HG02571 (cell line): ENCODE results near the gene KCNMA1.

Source experiments
- ATAC-seq: cut with Tn5 transposase; IDR thresholded peaks from one replicate; pipeline ENCODE4 v1.9.1; 2021; ENCODE audit warnings: mild to moderate bottlenecking, moderate library complexity; ENCODE audit not compliant: unreplicated experiment

The KCNMA1 gene

GRCh38 chr10:77563638-77564270 is 73.9 kb downstream of the KCNMA1 start:
- no peak for ATAC-seq

- no peak for ATAC-seq
These were observed 74.9 kb downstream of the KCNMA1 start for GRCh38 chr10:77562742-77563141.

GRCh38 chr10:77561991-77562390 is 75.6 kb downstream of the KCNMA1 start:
- ATAC-seq, result no peak

- ATAC-seq, result no peak
These were observed 77.1 kb downstream of the KCNMA1 start for GRCh38 chr10:77560471-77560870.

GRCh38 chr10:77560052-77560451 is 77.6 kb downstream of the KCNMA1 start:
- no peak for ATAC-seq

GRCh38 chr10:77556990-77557601 is 80.5 kb downstream of the KCNMA1 start:
- no peak for ATAC-seq

GRCh38 chr10:77555591-77556212 is 81.9 kb downstream of the KCNMA1 start:
- no peak for ATAC-seq

GRCh38 chr10:77554996-77555397 is 82.6 kb downstream of the KCNMA1 start:
- no peak for ATAC-seq

GRCh38 chr10:77553966-77554365 is 83.6 kb downstream of the KCNMA1 start:
- ATAC-seq, result no peak

GRCh38 chr10:77553311-77553710 is 84.3 kb downstream of the KCNMA1 start:
- no peak for ATAC-seq

GRCh38 chr10:77552252-77552651 is 85.4 kb downstream of the KCNMA1 start:
- ATAC-seq, result no peak

GRCh38 chr10:77550378-77550777 is 87.2 kb downstream of the KCNMA1 start:
- no peak for ATAC-seq

GRCh38 chr10:77548671-77549070 is 88.9 kb downstream of the KCNMA1 start:
- no peak for ATAC-seq

GRCh38 chr10:77548157-77548556 is 89.5 kb downstream of the KCNMA1 start:
- ATAC-seq, result no peak

- no peak for ATAC-seq
These were observed 90.1 kb downstream of the KCNMA1 start for GRCh38 chr10:77547307-77548050.

GRCh38 chr10:77546042-77546441 is 91.6 kb downstream of the KCNMA1 start:
- no peak for ATAC-seq

- ATAC-seq, result no peak
These were observed 92.0 kb downstream of the KCNMA1 start for GRCh38 chr10:77545585-77545984.

GRCh38 chr10:77544617-77545016 is 93.0 kb downstream of the KCNMA1 start:
- no peak for ATAC-seq

- ATAC-seq, result no peak
These were observed 94.8 kb downstream of the KCNMA1 start for GRCh38 chr10:77542710-77543259.

GRCh38 chr10:77541944-77542343 is 95.7 kb downstream of the KCNMA1 start:
- ATAC-seq, result no peak

- no peak for ATAC-seq
These were observed 96.4 kb downstream of the KCNMA1 start for GRCh38 chr10:77541247-77541646.
